ENCODE data around the gene IL1RN.

GRCh38 chr2:113114996-113115395 lies 12.4 kb upstream of the IL1RN start:
- no peak for TF ChIP-seq CTCF (IDR thresholded peaks at IDR 0.05)
- no peak for TF ChIP-seq POLR2AphosphoS5 (IDR thresholded peaks at IDR 0.05)
- no peak for TF ChIP-seq POLR2A (IDR thresholded peaks at IDR 0.05)
